PC-3 (cell line): Measurements from ENCODE around the gene NUDCD2.

Source experiments
- CTCF ChIP-seq: fragments of 300-600 bp; sonication (generic); conservative IDR thresholded peaks from 2 replicates; pipeline ENCODE4 v1.5.1; 2017; ENCODE audit warnings: antibody characterized with exemption, low read depth, mild to moderate bottlenecking, low read length
- EZH2 ChIP-seq: fragments of 300-600 bp; sonication (generic); IDR thresholded peaks from one replicate; pipeline ENCODE4 v1.6.1; 2017; ENCODE audit warnings: antibody characterized with exemption, mild to moderate bottlenecking, low read length; ENCODE audit not compliant: unreplicated experiment
- EZH2phosphoT487 ChIP-seq: fragments of 300-600 bp; sonication (generic); IDR thresholded peaks from 2 replicates; pipeline ENCODE4 v1.6.1; 2018; ENCODE audit warnings: mild to moderate bottlenecking, antibody characterized with exemption, low read length, borderline replicate concordance

- TF ChIP-seq CTCF = no peak
- TF ChIP-seq EZH2 = no peak
- TF ChIP-seq EZH2phosphoT487 = no peak
Measured at GRCh38 chr5:163478982-163479271, 19.0 kb upstream of the NUDCD2 start.
